SH-SY5Y (cell line): ENCODE results near the gene SRPRA.

Experiments used
- GATA2 ChIP-seq: IDR thresholded peaks from 2 replicates; pipeline ENCODE4 v1.6.1; 2011; ENCODE audit warnings: mild to moderate bottlenecking, low read depth, low read length
- GATA3 ChIP-seq: IDR thresholded peaks from 2 replicates; pipeline ENCODE4 v1.6.1; 2011; ENCODE audit warnings: low read depth, mild to moderate bottlenecking, low read length, moderate library complexity

- TF ChIP-seq GATA3 (no peak), GATA2 (no peak)
These were observed 48.7 kb upstream of the SRPRA start for GRCh38 chr11:126317432-126317755.
